ENCODE measurements around the gene NWD2.

DNA sequence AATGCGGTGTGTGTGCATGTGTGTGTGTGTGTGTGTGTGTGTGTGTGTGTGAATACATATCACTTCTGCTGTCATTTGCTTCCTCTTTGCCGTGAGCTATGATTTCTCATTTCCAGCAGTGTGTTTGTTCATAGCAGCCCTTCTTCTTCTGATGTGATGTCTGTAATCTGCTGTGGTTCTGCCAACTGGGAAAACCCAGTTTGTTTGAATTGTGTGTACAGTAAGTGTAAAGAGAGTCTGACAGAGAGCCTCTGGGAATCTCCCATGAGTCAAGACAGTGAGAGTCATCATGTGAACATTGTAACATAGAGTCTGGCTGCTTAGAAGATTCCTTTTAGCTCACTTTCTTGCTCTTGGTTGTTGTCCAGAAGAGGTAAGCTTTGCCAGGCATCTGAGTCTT is 8.4 kb upstream of the NWD2 start:
- TF ChIP-seq, protein P1, sequence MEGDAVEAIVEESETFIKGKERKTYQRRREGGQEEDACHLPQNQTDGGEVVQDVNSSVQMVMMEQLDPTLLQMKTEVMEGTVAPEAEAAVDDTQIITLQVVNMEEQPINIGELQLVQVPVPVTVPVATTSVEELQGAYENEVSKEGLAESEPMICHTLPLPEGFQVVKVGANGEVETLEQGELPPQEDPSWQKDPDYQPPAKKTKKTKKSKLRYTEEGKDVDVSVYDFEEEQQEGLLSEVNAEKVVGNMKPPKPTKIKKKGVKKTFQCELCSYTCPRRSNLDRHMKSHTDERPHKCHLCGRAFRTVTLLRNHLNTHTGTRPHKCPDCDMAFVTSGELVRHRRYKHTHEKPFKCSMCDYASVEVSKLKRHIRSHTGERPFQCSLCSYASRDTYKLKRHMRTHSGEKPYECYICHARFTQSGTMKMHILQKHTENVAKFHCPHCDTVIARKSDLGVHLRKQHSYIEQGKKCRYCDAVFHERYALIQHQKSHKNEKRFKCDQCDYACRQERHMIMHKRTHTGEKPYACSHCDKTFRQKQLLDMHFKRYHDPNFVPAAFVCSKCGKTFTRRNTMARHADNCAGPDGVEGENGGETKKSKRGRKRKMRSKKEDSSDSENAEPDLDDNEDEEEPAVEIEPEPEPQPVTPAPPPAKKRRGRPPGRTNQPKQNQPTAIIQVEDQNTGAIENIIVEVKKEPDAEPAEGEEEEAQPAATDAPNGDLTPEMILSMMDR (IDR thresholded peaks at IDR 0.05 in 8 of 11, conservative IDR thresholded peaks at IDR 0.05 in 3 of 11) = no peak
- TF ChIP-seq POLR2A (IDR thresholded peaks at IDR 0.05) (no peak), POLR2AphosphoS5 (IDR thresholded peaks at IDR 0.05) (no peak)

Data from spleen (tissue), 7 donors.